Activated CD4-positive, alpha-beta T cell treated with anti-CD3 and anti-CD28 coated beads for 36 hours (primary cell): Measurements from ENCODE around the gene NRXN3. TPM values are rescaled to one million over a fixed set of nuclear protein-coding genes. Genes with fewer than 3 reads are reported as not detected.

Experiments used
- ATAC-seq: fragments of 200-7000 bp; cut with Tn5 transposase; one replicate; pipeline ENCODE4 v1.10.0; 2021; ENCODE audit warnings: mild to moderate bottlenecking, moderate library complexity
- CTCF ChIA-PET: fragments of 350-600 bp; sonication (Branson Sonifier 250); formaldehyde crosslinking; loops from one replicate; lab custom pipeline; 2021; ENCODE audit warnings: antibody characterized with exemption; lab: Charles Lee
- POLR2A ChIA-PET: fragments of 350-600 bp; sonication (Branson Sonifier 250); formaldehyde crosslinking; loops from one replicate; lab custom pipeline; 2021; ENCODE audit warnings: antibody characterized with exemption, inconsistent platforms; lab: Charles Lee
- DNase-seq: peaks from one replicate; pipeline ENCODE4 v3.0.0-alpha.2; 2020
- H3K27ac Mint-ChIP-seq: one replicate; pipeline ENCODE4 v1.8.0; 2021; ENCODE audit warnings: mixed read lengths
- H3K27me3 Mint-ChIP-seq: one replicate; pipeline ENCODE4 v1.8.0; 2021; ENCODE audit warnings: mixed read lengths
- H3K36me3 Mint-ChIP-seq: one replicate; pipeline ENCODE4 v1.8.0; 2021; ENCODE audit warnings: low read depth, mixed read lengths
- H3K4me1 Mint-ChIP-seq: one replicate; pipeline ENCODE4 v1.8.0; 2021; ENCODE audit warnings: mixed read lengths
- H3K4me3 Mint-ChIP-seq: one replicate; pipeline ENCODE4 v1.8.0; 2021; ENCODE audit warnings: mild to moderate bottlenecking, moderate library complexity, mixed read lengths
- H3K9me3 Mint-ChIP-seq: one replicate; pipeline ENCODE4 v1.8.0; 2021; ENCODE audit warnings: low read depth, mixed read lengths
- intact Hi-C, 2 experiments: fragments of 100-400 bp; cut with DNase I in 1 of 2; cut with micrococcal nuclease in 1 of 2; formaldehyde crosslinking; loops; one replicate each; pipeline versions ENCODE4 v1.14.2 to v1.15.1; 2022 to 2024; cut with DNase I, micrococcal nuclease
- total RNA-seq, 2 experiments: library from RNA; stranded (reverse); gene quantifications; one replicate each; pipeline ENCODE4 v1.2.3, GENCODE V29; 2021

Gene NRXN3
- total RNA-seq, 2 experiments from 2014 or later, result not detected

GRCh38 chr14:79781882-79782281, 1611.7 kb downstream of the NRXN3 start:
- ATAC-seq (no peak), DNase-seq (no peak)
- Mint-ChIP-seq H3K36me3 (no peaks in the 10 kb centered on the region), H3K27me3 (no peaks in the 10 kb centered on the region), H3K4me1 (no peaks in the 10 kb centered on the region), H3K4me3 (no peak overlapping the region), H3K27ac (no peak overlapping the region), H3K9me3 (peaks cover 2% of the 10 kb centered on the region)
- intact Hi-C loops, result no loop called here
- CTCF ChIA-PET, result no interaction called here
- POLR2A ChIA-PET, result no interaction called here

DNA sequence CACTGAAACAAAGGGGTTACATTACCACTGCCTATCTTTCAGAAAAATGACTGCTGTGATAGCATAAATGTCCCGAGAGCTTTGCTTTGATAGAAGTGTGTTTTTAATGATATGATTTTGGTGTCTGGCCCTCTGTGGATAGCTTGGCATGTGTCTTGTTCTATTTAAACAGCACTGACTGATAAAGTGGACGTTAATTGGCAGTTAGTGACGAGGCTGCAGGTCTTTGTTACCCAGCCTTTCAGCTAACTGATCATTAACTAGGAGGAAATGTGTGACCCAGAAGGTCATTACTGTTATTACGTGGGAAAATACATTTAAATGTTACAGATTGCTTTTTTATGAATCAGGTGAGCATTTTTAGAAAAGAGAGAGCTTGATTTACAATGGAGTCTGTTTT, 1612.9 kb downstream of the NRXN3 start:
- peaks cover 5% of the 10 kb centered on the region for H3K9me3 Mint-ChIP-seq
- H3K27ac Mint-ChIP-seq, result no peak overlapping the region
- POLR2A ChIA-PET, result no interaction called here
- H3K36me3 Mint-ChIP-seq, result no peaks in the 10 kb centered on the region
- H3K4me3 Mint-ChIP-seq, result no peak overlapping the region
- CTCF ChIA-PET, result interaction anchor here (0.7 kb wide), 1 partner anchor 203 kb away, joined by 3 read pairs; no protein-coding TSS in a partner anchor
- H3K4me1 Mint-ChIP-seq, result no peaks in the 10 kb centered on the region
- H3K27me3 Mint-ChIP-seq, result no peaks in the 10 kb centered on the region
- DNase-seq (no peak), ATAC-seq (no peak)
- intact Hi-C loops, result no loop called here

DNA sequence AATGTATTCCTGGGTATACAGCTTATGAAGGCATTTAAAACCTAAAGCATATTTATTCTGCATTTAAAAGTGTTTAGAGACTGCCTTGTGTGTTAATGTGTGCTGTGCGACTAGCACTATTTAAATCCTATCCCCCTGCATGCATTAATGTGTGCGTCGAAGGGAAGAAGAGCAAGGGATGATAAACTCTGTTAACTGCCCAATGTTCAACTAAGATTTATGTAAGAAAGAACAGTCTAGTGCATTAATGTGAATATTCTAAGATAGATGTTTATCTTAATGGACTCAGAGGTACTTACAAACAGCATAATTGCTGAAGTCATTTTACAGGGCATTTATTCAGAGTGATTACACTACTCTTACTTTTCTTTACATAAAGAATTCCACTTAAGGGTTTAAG, 1616.3 kb downstream of the NRXN3 start:
- no peak for ATAC-seq
- CTCF ChIA-PET, result no interaction called here

DNA sequence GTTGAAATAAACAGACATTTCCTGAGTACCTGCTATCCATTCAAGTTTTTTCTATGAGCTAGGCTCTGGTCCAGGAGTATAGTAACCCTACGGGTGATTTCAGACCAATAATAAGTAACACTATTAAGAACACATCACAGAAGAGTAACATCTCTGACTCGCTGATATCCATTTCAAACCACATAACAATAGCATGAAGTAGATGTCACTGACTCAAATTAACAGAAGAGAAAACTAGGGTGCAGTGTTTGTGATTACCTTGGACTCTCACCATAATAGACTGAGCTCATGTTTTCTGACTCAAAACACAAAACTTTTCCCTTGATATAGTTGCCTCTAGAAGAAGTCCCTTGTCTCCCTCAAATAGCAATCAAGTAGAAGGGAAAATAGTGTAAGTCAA, 1618.2 kb downstream of the NRXN3 start:
- Mint-ChIP-seq H3K4me1 (no peaks in the 10 kb centered on the region), H3K27me3 (no peaks in the 10 kb centered on the region), H3K9me3 (peaks cover 11% of the 10 kb centered on the region), H3K36me3 (no peaks in the 10 kb centered on the region), H3K4me3 (no peak overlapping the region), H3K27ac (no peak overlapping the region)
- ChIA-PET CTCF (no interaction called here), POLR2A (no interaction called here)
- intact Hi-C loops, result no loop called here
- ATAC-seq (no peak), DNase-seq (no peak)

More for the DNA sequence above, 1616.3 kb downstream of the NRXN3 start:
- intact Hi-C loops, result no loop called here
- POLR2A ChIA-PET, result no interaction called here
- Mint-ChIP-seq H3K4me1 (no peaks in the 10 kb centered on the region), H3K36me3 (no peaks in the 10 kb centered on the region), H3K27ac (no peak overlapping the region), H3K27me3 (no peaks in the 10 kb centered on the region), H3K9me3 (peaks cover 11% of the 10 kb centered on the region), H3K4me3 (no peak overlapping the region)
- DNase-seq, result no peak

- peaks cover 11% of the 10 kb centered on the region for H3K9me3 Mint-ChIP-seq
- POLR2A ChIA-PET, result no interaction called here
- H3K4me3 Mint-ChIP-seq, result no peak overlapping the region
- DNase-seq (no peak), ATAC-seq (no peak)
- H3K27ac Mint-ChIP-seq, result no peak overlapping the region
- CTCF ChIA-PET, result no interaction called here
- intact Hi-C loops, result no loop called here
- no peaks in the 10 kb centered on the region for H3K4me1 Mint-ChIP-seq
- no peaks in the 10 kb centered on the region for H3K36me3 Mint-ChIP-seq
- no peaks in the 10 kb centered on the region for H3K27me3 Mint-ChIP-seq
Observed at GRCh38 chr14:79791055-79791732, 1621.0 kb downstream of the NRXN3 start.

DNA sequence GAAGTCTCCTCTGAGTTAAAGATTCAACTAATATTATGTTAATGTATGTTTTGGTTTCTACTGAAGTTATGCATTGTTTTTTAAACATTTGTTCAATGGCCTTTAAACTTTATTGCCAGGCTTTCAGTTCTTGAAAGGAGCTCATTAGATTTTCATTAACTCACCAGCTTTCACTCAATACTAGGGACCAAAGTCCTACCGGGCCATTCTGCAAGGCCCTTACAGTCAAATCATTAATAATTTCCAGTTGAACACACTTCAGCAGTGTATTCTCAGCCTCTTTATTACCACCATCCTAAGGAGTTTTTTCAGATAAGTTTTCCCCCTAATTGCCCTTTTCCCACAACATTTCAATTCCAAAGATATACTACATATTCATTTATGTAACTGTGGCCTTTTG, 1631.9 kb downstream of the NRXN3 start:
- H3K4me3 Mint-ChIP-seq, result no peak overlapping the region
- no peak overlapping the region for H3K27ac Mint-ChIP-seq
- ChIA-PET POLR2A (interaction anchor here (0.7 kb wide), 1 partner anchor 29 kb away, joined by 3 read pairs; no protein-coding TSS in a partner anchor), CTCF (interaction anchor here (0.6 kb wide), 1 partner anchor 1783 kb away, joined by 4 read pairs; no protein-coding TSS in a partner anchor)
- intact Hi-C loops, result no loop called here
- no peaks in the 10 kb centered on the region for H3K4me1 Mint-ChIP-seq
- no peak for ATAC-seq
- no peaks in the 10 kb centered on the region for H3K9me3 Mint-ChIP-seq
- H3K27me3 Mint-ChIP-seq, result no peaks in the 10 kb centered on the region
- no peaks in the 10 kb centered on the region for H3K36me3 Mint-ChIP-seq
- no peak for DNase-seq

DNA sequence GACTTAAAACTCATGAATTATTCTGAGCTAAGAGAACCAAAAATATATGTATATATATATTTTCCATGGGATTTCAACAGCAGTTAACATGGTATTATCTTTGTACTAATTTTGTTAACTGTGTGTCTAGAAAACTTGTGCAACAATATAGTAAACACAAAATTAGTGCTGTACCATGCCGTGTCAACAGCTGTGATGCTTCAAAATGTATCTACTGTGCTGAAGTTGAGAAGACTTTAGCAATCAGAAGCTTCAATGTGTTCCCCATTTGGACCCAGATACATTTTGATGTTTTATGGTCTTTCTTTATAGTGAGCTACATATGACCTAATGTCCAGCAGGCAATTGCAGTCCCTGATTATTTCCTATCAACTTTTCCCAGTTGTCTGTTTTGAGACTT, 1635.5 kb downstream of the NRXN3 start:
- Mint-ChIP-seq H3K36me3 (no peaks in the 10 kb centered on the region), H3K4me1 (no peaks in the 10 kb centered on the region), H3K27me3 (no peaks in the 10 kb centered on the region), H3K27ac (no peak overlapping the region), H3K9me3 (no peaks in the 10 kb centered on the region), H3K4me3 (no peak overlapping the region)
- intact Hi-C loops, result no loop called here
- ChIA-PET POLR2A (no interaction called here), CTCF (interaction anchor here (0.6 to 1.1 kb wide), 2 partner anchors 12 to 477 kb away, joined by 3 to 5 read pairs; no protein-coding TSS in a partner anchor)
- DNase-seq (no peak), ATAC-seq (no peak)

DNA sequence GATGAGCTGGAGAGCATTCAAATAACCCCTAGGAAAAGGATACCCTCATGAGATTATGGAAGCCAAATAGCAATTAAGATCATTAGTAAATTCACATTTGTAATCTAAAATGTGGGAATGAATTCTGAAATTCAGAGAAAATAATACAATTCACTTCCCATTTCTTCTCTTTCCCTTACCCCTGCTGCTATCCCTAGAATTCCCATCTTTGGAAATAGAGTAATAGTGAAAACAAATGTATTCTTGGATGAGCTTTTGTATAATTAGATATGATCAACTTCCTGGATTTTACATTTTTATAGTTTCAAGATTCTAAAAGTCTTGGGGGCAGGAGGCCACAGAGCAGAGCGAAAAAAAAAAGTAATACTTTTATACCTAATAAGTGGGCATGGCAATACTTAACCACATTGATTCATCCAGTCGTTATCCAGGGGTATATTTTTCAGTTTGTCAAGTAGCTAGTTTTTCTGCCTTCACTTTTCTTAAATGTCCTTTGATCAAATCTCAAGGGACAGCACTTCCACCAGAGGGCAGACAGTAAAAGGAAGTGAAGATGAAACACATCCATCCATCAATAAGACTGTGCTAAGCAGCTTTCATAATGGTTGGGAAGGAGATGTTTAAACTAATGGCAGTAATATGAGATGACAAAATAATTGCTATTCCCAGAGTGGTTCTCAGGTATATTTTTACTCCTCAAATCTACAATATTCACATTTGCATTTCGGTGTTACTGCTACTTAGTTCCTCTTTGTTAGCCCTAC, 1639.9 kb downstream of the NRXN3 start:
- Mint-ChIP-seq H3K4me3 (no peak overlapping the region), H3K27me3 (peaks cover 1% of the 10 kb centered on the region), H3K9me3 (no peaks in the 10 kb centered on the region), H3K4me1 (no peaks in the 10 kb centered on the region), H3K27ac (no peak overlapping the region), H3K36me3 (no peaks in the 10 kb centered on the region)
- ATAC-seq (no peak), DNase-seq (no peak)
- CTCF ChIA-PET, result interaction anchor here (0.6 kb wide), 1 partner anchor 143 kb away, joined by 5 read pairs; no protein-coding TSS in a partner anchor
- intact Hi-C loops, result no loop called here
- POLR2A ChIA-PET, result no interaction called here

GRCh38 chr14:79820866-79821535, 1650.8 kb downstream of the NRXN3 start:
- no peaks in the 10 kb centered on the region for H3K27me3 Mint-ChIP-seq
- ChIA-PET CTCF (no interaction called here), POLR2A (no interaction called here)
- ATAC-seq (no peak), DNase-seq (no peak)
- H3K9me3 Mint-ChIP-seq, result no peaks in the 10 kb centered on the region
- intact Hi-C loops, result no loop called here
- H3K27ac Mint-ChIP-seq, result no peak overlapping the region
- no peak overlapping the region for H3K4me3 Mint-ChIP-seq
- H3K4me1 Mint-ChIP-seq, result no peaks in the 10 kb centered on the region
- no peaks in the 10 kb centered on the region for H3K36me3 Mint-ChIP-seq

GRCh38 chr14:79822034-79822433, 1651.9 kb downstream of the NRXN3 start:
- ATAC-seq (no peak), DNase-seq (no peak)
- H3K27me3 Mint-ChIP-seq, result no peaks in the 10 kb centered on the region
- intact Hi-C loops, result no loop called here
- CTCF ChIA-PET, result no interaction called here
- no peaks in the 10 kb centered on the region for H3K9me3 Mint-ChIP-seq
- no peaks in the 10 kb centered on the region for H3K36me3 Mint-ChIP-seq
- no peaks in the 10 kb centered on the region for H3K4me1 Mint-ChIP-seq
- POLR2A ChIA-PET, result no interaction called here
- no peak overlapping the region for H3K4me3 Mint-ChIP-seq
- H3K27ac Mint-ChIP-seq, result no peak overlapping the region

DNA sequence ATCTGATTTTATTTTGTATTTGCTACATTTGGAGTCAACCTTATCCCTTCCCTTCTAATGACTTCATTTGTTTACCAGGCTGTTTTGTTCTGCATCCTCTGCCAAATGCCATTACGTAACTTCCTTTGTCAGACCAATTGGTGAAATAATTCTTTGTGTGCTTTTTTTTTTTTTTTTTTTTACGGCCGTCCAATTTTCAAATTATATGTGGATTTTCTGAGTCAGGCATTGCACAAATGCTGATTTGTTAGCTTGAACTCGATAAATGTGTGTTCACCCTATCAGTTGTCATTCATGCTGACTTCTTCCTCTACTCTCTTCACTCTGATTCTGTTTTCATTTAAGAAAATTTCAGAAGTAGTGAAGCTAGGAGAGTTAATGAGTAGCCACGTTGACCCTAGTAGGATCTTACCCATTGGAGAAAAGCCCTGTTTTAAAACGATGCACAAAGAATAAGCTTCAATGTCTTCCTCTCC, 1654.9 kb downstream of the NRXN3 start:
- DNase-seq (no peak), ATAC-seq (no peak)
- Mint-ChIP-seq H3K4me3 (no peak overlapping the region), H3K36me3 (no peaks in the 10 kb centered on the region), H3K27ac (no peak overlapping the region), H3K4me1 (no peaks in the 10 kb centered on the region), H3K9me3 (peaks cover 1% of the 10 kb centered on the region), H3K27me3 (no peaks in the 10 kb centered on the region)
- intact Hi-C loops, result no loop called here
- ChIA-PET CTCF (interaction anchor here (1.2 kb wide), 1 partner anchor 1822 kb away, joined by 3 read pairs; no protein-coding TSS in a partner anchor), POLR2A (no interaction called here)
